MCF 10A (cell line): ENCODE results near the gene MBTD1. TPM values are rescaled to one million over a fixed set of nuclear protein-coding genes. Genes with fewer than 3 reads are reported as not detected.

Source experiments
- BruUV-seq: library from RNA; stranded (reverse); fragments of 400-500 nt; replicated peaks from 2 replicates; lab custom pipeline; 2021; lab: Mats Ljungman, UMichigan
- CTCF ChIA-PET: fragments of 300-600 bp; sonication (Branson Sonifier 250); formaldehyde crosslinking; extraction: SDS; loops from one replicate; lab custom pipeline; 2021; ENCODE audit warnings: antibody characterized with exemption, inconsistent platforms; lab: Yijun Ruan, JAX
- POLR2A ChIA-PET: fragments of 300-600, 350-650 bp; sonication (Branson Sonifier 250); formaldehyde crosslinking; extraction: SDS; loops from one replicate; lab custom pipeline; 2020; ENCODE audit warnings: antibody characterized with exemption, inconsistent platforms; lab: Yijun Ruan, JAX
- DNase-seq: peaks from one replicate; pipeline ENCODE4 v3.0.0-alpha.2; 2018; ENCODE audit not compliant: unreplicated experiment
- H3K27ac Mint-ChIP-seq: one replicate; pipeline ENCODE4 v1.8.0; 2022; ENCODE audit warnings: mild to moderate bottlenecking, low read depth, mixed read lengths; ENCODE audit not compliant: unreplicated experiment
- H3K27me3 Mint-ChIP-seq: one replicate; pipeline ENCODE4 v1.8.0; 2022; ENCODE audit warnings: mixed read lengths; ENCODE audit not compliant: insufficient read depth, unreplicated experiment
- H3K36me3 Mint-ChIP-seq: one replicate; pipeline ENCODE4 v1.8.0; 2022; ENCODE audit warnings: mild to moderate bottlenecking, moderate library complexity, mixed read lengths; ENCODE audit not compliant: insufficient read depth, unreplicated experiment
- H3K4me1 Mint-ChIP-seq: one replicate; pipeline ENCODE4 v1.8.0; 2022; ENCODE audit warnings: mixed read lengths; ENCODE audit not compliant: insufficient read depth, unreplicated experiment
- H3K4me3 Mint-ChIP-seq: one replicate; pipeline ENCODE4 v1.8.0; 2022; ENCODE audit warnings: mild to moderate bottlenecking, moderate library complexity, mixed read lengths; ENCODE audit not compliant: unreplicated experiment
- H3K9me3 Mint-ChIP-seq: one replicate; pipeline ENCODE4 v1.8.0; 2022; ENCODE audit warnings: mixed read lengths; ENCODE audit not compliant: unreplicated experiment
- CTCF ChIP-seq: fragments of 200-600 bp; IDR thresholded peaks from one replicate; pipeline ENCODE4 v1.8.0; 2022; ENCODE audit warnings: antibody characterized with exemption, mild to moderate bottlenecking; ENCODE audit not compliant: unreplicated experiment
- intact Hi-C: fragments of 100-400 bp; cut with micrococcal nuclease; formaldehyde crosslinking; loops from 2 replicates; pipeline ENCODE4 v1.14.1; 2022
- total RNA-seq: library from RNA; stranded (reverse); gene quantifications from 2 replicates; pipeline ENCODE4 v1.2.3, GENCODE V29; 2022

MBTD1 gene
- total RNA-seq, 1 experiment from 2014 or later: 7.7 TPM

DNA sequence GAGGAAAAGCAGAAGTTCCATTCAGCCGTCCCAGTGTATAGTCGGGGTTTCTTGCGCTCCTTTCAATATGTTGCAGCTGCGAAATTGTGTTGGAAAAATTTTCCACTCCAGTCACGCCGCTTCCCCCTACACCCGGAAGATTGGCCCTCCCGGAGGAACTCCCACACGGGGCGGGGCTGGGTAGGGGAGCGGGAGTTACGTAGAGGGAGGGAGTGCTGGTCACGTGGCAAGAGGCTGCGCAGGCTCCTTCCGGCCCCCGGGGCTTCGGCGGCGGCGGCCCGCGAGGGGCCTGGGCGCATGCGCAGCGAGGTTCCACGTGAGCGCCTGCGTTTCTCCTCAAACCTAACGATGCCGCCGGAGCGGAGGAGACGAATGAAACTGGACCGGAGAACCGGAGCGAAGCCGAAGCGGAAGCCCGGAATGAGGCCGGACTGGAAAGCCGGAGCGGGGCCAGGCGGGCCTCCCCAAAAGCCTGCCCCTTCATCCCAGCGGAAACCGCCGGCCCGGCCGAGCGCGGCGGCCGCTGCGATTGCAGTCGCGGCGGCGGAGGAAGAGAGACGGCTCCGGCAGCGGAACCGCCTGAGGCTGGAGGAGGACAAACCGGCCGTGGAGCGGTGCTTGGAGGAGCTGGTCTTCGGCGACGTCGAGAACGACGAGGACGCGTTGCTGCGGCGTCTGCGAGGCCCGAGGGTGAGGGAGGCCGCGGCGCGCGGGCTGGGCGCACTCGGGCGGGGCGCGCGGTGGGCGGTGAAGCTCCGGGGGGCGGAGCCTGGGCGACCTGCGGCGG is 581 bp upstream of the MBTD1 start, which contains the start of gene UTP18:
Gene UTP18, plus strand, starts transcription at position 310 of the 787 bp plus-strand sequence. Its CDS starts 39 bp downstream, at position 349.
- peak within 1 kb of the TSS; percentile 74 for H3K4me3 Mint-ChIP-seq
- no peaks in the 10 kb centered on the region for H3K9me3 Mint-ChIP-seq
- no peaks in the 10 kb centered on the region for H3K27me3 Mint-ChIP-seq
- H3K4me1 Mint-ChIP-seq: peaks cover 35% of the 10 kb centered on the region
- POLR2A ChIA-PET: interaction anchor here (0.6 to 2.3 kb wide), 9 partner anchors 11 to 1583 kb away, joined by 3 to 11 read pairs (median 3); partner anchors contain the start of genes NME1 and NME2
- H3K27ac Mint-ChIP-seq: peak within 1 kb of the TSS; percentile 96
- intact Hi-C loops: loop anchor here (2.0 kb wide), 1 partner anchor 94 kb away; the partner anchor contains the start of gene NME2
- no peak for TF ChIP-seq CTCF
- CTCF ChIA-PET: no interaction called here
- peaks cover 50% of the 10 kb centered on the region for H3K36me3 Mint-ChIP-seq
- peak; percentile 97 for DNase-seq
- BruUV-seq: no TSS peak

GRCh38 chr17:51258756-51259563 is 889 bp downstream of the MBTD1 start:
- Mint-ChIP-seq H3K27ac (peak overlapping the region; percentile 96), H3K36me3 (peaks cover 50% of the 10 kb centered on the region), H3K27me3 (no peaks in the 10 kb centered on the region), H3K9me3 (no peaks in the 10 kb centered on the region), H3K4me3 (peak overlapping the region; percentile 74), H3K4me1 (peaks cover 35% of the 10 kb centered on the region)
- CTCF ChIA-PET: interaction anchor here (1.3 kb wide), 1 partner anchor 73 kb away, joined by 4 read pairs; no protein-coding TSS in a partner anchor
- no peak for DNase-seq
- intact Hi-C loops: no loop called here
- no TSS peak for BruUV-seq
- no peak for TF ChIP-seq CTCF
- POLR2A ChIA-PET: interaction anchor here (0.9 to 2.2 kb wide), 9 partner anchors 10 to 140 kb away, joined by 3 to 8 read pairs (median 4); partner anchors contain the start of genes NME1 and NME2

DNA sequence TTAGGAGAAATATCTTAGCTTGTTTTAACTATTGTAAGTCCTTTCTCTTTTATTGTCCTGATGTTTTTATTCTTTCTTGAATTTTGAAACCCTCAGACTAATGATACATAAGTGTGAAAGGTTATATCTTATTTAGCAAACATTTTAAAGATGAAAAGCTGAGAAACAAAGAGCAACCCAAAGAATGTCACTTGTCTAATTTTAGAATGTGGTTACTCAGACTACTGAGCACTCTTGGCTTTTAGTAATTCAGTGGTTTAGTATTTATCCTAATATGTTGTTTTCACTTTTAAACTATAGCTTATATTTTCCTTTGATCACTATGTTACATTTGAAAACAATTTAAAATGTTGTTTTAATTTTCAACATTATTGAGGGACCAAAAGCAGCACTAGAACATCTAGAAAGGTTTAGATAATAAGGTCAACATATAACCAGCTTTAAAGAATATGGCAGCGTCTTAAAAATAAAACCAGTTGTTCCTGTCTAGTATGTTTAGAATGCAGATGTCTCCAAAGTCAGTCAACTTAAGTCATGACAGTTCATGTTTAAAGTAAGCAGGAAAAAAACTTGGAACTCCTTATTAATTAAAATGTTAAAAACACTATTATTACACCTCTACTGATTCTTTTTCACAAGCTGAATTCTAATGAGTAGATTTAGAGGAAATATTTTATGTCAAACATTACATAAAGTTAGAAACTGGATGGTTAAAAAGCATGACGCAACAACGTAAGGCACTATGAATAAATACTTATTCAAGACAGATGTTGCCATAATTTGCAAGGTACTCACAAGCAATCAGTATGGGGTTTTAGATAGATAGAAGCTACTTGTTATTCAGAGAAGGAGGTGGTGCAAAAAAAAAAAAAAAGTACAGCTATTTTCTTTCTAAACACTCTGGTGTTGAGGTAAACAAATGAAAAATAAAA is 2.4 kb downstream of the MBTD1 start:
- Mint-ChIP-seq H3K27me3 (no peaks in the 10 kb centered on the region), H3K9me3 (no peaks in the 10 kb centered on the region), H3K4me1 (peaks cover 23% of the 10 kb centered on the region), H3K36me3 (peaks cover 44% of the 10 kb centered on the region), H3K4me3 (peak overlapping the region; percentile 74), H3K27ac (peak overlapping the region; percentile 43)
- BruUV-seq: no TSS peak
- DNase-seq: no peak
- no peak for TF ChIP-seq CTCF
- ChIA-PET CTCF (interaction anchor here (0.8 to 1.3 kb wide), 2 partner anchors 10 to 71 kb away, joined by 3 to 4 read pairs; no protein-coding TSS in a partner anchor), POLR2A (interaction anchor here (0.6 to 2.0 kb wide), 8 partner anchors 8 to 81 kb away, joined by 3 to 7 read pairs (median 4); no protein-coding TSS in a partner anchor)
- intact Hi-C loops: no loop called here
